KMS-11 (cell line): ENCODE results near the gene WDR72.

Experiments
- H2AFZ ChIP-seq: fragments of 200-600 bp; sonication (generic); 2 replicates; pipeline ENCODE4 v1.6.1; 2016; ENCODE audit warnings: antibody characterized with exemption, mixed run types, low read depth
- H3K27ac ChIP-seq: fragments of 200-600 bp; sonication (generic); 2 replicates; pipeline ENCODE4 v1.6.1; 2016; ENCODE audit warnings: mild to moderate bottlenecking, mixed run types
- H3K27me3 ChIP-seq: fragments of 200-600 bp; sonication (generic); 2 replicates; pipeline ENCODE4 v1.6.1; 2017; ENCODE audit warnings: mild to moderate bottlenecking, low read depth, mixed run types, moderate library complexity; ENCODE audit not compliant: insufficient read depth
- H3K36me3 ChIP-seq: fragments of 200-600 bp; sonication (generic); 2 replicates; pipeline ENCODE4 v1.6.1; 2017; ENCODE audit warnings: mild to moderate bottlenecking, mixed run types; ENCODE audit not compliant: insufficient read depth
- H3K4me1 ChIP-seq: fragments of 200-600 bp; sonication (generic); 2 replicates; pipeline ENCODE4 v1.6.1; 2016; ENCODE audit warnings: mild to moderate bottlenecking, low read depth, mixed run types; ENCODE audit not compliant: poor library complexity, severe bottlenecking
- H3K4me2 ChIP-seq: fragments of 200-600 bp; sonication (generic); 2 replicates; pipeline ENCODE4 v1.7.0; 2016; ENCODE audit warnings: mild to moderate bottlenecking, mixed run types
- H3K4me3 ChIP-seq: fragments of 200-600 bp; sonication (generic); IDR thresholded peaks from 2 replicates; pipeline ENCODE4 v1.6.1; 2017; ENCODE audit warnings: low read depth, low read length, mixed read lengths; ENCODE audit not compliant: insufficient read depth
- H3K79me2 ChIP-seq: fragments of 200-600 bp; sonication (generic); 2 replicates; pipeline ENCODE4 v1.6.1; 2016; ENCODE audit warnings: low read depth, mixed run types; ENCODE audit not compliant: insufficient read depth
- H3K9ac ChIP-seq: fragments of 200-600 bp; sonication (generic); 2 replicates; pipeline ENCODE4 v1.6.1; 2016; ENCODE audit warnings: mild to moderate bottlenecking, mixed run types
- H4K20me1 ChIP-seq: fragments of 200-600 bp; sonication (generic); 2 replicates; pipeline ENCODE4 v1.6.1; 2016; ENCODE audit warnings: mild to moderate bottlenecking, mixed run types; ENCODE audit not compliant: insufficient read depth
- TF ChIP-seq, protein P1 (sequence below): fragments of 200-600 bp; sonication (generic); conservative IDR thresholded peaks from 2 replicates; pipeline ENCODE4 v1.6.1; 2017; ENCODE audit warnings: low read depth, mild to moderate bottlenecking, antibody characterized with exemption, low read length, moderate library complexity, mixed read lengths

The WDR72 gene

DNA sequence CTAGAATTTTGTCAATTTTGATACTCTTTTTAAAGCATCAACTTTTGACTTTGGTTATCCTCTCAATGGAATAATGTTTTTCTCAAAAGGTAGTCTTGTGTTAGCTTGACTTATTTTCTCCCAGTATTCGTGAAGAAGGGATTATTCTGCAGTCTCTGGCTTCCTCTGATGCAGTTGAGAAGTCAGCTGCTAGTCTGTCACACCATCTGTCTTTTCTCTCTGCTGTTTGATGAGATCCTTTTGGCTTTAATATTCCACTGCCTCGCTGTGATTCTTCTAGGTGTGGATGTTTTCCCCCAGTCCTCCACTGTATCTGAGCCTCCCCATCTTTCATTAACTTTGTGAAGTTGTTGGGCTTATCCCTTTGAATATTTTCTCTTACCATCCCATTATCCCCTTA is 141.0 kb downstream of the WDR72 start:
- TF ChIP-seq, protein P1, sequence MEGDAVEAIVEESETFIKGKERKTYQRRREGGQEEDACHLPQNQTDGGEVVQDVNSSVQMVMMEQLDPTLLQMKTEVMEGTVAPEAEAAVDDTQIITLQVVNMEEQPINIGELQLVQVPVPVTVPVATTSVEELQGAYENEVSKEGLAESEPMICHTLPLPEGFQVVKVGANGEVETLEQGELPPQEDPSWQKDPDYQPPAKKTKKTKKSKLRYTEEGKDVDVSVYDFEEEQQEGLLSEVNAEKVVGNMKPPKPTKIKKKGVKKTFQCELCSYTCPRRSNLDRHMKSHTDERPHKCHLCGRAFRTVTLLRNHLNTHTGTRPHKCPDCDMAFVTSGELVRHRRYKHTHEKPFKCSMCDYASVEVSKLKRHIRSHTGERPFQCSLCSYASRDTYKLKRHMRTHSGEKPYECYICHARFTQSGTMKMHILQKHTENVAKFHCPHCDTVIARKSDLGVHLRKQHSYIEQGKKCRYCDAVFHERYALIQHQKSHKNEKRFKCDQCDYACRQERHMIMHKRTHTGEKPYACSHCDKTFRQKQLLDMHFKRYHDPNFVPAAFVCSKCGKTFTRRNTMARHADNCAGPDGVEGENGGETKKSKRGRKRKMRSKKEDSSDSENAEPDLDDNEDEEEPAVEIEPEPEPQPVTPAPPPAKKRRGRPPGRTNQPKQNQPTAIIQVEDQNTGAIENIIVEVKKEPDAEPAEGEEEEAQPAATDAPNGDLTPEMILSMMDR, result no peak
- H3K4me2 ChIP-seq, result no peak overlapping the region
- no peaks in the 10 kb centered on the region for H3K36me3 ChIP-seq
- no peaks in the 10 kb centered on the region for H3K4me1 ChIP-seq
- no peak overlapping the region for H3K9ac ChIP-seq
- H3K79me2 ChIP-seq, result no peaks in the 10 kb centered on the region; the same call in 1 of the 2 replicates
- no peaks in the 10 kb centered on the region for H4K20me1 ChIP-seq
- no peak overlapping the region for H3K27ac ChIP-seq
- no peaks in the 10 kb centered on the region for H3K27me3 ChIP-seq
- no peak overlapping the region for H2AFZ ChIP-seq
- H3K4me3 ChIP-seq, result no peak overlapping the region

DNA sequence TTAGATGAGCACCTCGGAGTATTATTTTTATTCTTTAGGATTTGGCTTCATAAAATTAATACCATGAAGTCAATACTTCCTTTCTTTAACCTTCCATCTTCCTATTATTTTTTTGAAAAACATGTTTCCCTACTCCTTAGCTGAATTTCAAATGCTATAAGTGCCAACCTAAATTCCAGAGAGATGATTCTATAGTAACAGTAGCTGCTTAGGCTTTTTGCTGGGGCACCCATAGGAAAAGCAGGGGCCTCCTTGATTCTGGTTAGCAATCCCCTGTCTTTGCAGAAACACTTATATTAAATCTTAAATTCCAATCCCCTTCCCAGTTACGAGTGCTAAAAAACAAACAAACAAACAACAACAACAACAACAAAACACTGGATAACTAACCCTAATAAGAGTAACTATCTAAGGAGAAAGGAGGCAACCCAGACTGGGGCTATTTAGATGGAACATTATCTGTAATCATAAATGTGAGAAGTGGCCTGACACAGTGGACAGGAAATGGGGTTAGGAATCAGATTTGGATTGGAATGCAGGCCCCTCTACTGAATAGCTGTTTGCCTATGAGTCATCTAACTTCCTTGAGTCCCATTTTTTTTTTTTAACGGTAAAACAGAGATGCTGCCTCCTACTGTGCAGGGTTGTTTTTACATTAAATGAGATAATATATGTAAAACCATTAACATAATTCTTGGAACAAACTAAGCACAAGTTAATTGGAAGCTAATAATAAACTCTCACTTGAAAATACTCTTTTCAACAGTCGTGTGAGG is 148.1 kb downstream of the WDR72 start:
- H2AFZ ChIP-seq, result no peak overlapping the region
- no peaks in the 10 kb centered on the region for H3K4me1 ChIP-seq
- no peak overlapping the region for H3K27ac ChIP-seq
- H4K20me1 ChIP-seq, result no peaks in the 10 kb centered on the region
- no peaks in the 10 kb centered on the region for H3K36me3 ChIP-seq
- H3K9ac ChIP-seq, result no peak overlapping the region
- no peak overlapping the region for H3K4me2 ChIP-seq
- H3K4me3 ChIP-seq, result no peak overlapping the region
- no peaks in the 10 kb centered on the region; the same call in 1 of the 2 replicates for H3K79me2 ChIP-seq
- TF ChIP-seq, protein P1, result no peak
- H3K27me3 ChIP-seq, result no peaks in the 10 kb centered on the region

DNA sequence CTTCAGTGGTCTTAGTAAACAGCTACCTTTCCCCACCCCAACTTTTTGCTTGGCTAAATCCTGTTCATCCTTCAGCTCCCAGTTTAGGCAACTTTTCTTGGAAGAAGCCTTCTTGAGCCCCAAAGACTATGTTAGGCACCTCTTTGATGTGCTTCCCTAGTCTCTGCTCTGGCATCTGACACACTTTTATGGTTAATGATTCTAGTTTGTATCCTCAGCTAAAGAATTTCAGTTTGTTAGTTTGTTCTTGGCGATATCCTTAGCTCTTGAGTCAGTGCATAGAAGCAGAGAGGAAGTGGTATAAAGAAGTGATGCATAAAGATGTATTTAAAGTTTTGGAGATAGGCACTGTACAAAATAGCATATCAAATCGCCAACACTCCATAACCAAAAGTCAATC is 168.4 kb downstream of the WDR72 start:
- Histone ChIP-seq H3K4me2 (no peak overlapping the region), H3K4me1 (no peaks in the 10 kb centered on the region)

DNA sequence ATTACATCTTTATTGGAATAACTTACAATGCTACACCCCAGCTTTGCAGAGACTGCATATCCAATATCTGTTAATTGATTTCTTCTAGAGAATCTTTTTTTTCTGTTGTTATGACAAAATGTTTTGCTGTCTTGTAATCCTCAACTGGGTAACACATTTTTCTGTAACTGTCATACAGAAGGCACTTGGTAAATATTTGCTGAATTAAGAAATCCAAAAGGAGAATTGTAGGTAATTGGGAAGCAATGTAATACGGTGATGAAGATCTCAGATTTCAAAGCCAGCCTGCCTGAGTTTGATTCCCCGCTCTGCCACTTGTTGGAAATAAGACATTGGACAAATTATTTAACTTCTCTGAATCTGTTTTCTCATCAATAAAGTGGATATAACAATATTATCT is 169.1 kb downstream of the WDR72 start:
- Histone ChIP-seq H3K4me3 (no peak overlapping the region), H3K36me3 (no peaks in the 10 kb centered on the region), H3K27ac (no peak overlapping the region), H3K4me1 (no peaks in the 10 kb centered on the region), H4K20me1 (no peaks in the 10 kb centered on the region), H3K79me2 (no peaks in the 10 kb centered on the region), H3K4me2 (no peak overlapping the region), H3K27me3 (no peaks in the 10 kb centered on the region), H3K9ac (no peak overlapping the region), H2AFZ (no peak overlapping the region)
- TF ChIP-seq, protein P1, result no peak

More for the DNA sequence above, 168.4 kb downstream of the WDR72 start:
- Histone ChIP-seq H3K4me3 (no peak overlapping the region), H3K9ac (no peak overlapping the region), H3K27ac (no peak overlapping the region), H3K27me3 (no peaks in the 10 kb centered on the region), H4K20me1 (no peaks in the 10 kb centered on the region), H2AFZ (no peak overlapping the region), H3K79me2 (no peaks in the 10 kb centered on the region), H3K36me3 (no peaks in the 10 kb centered on the region)
- TF ChIP-seq, protein P1, result no peak
